Endothelial cell (in vitro differentiated cells): ENCODE results near the gene FNBP1. TPM values are rescaled to one million over a fixed set of nuclear protein-coding genes. Genes with fewer than 3 reads are reported as not detected.

Source experiments
- DNase-seq: peaks from one replicate; pipeline ENCODE4 v3.0.0; 2021; ENCODE audit warnings: low spot score
- H3K27ac Mint-ChIP-seq: one replicate; pipeline ENCODE4 v1.8.0; 2021; ENCODE audit warnings: mixed read lengths, inconsistent platforms; ENCODE audit not compliant: unreplicated experiment
- H3K27me3 Mint-ChIP-seq: one replicate; pipeline ENCODE4 v1.8.0; 2021; ENCODE audit warnings: mild to moderate bottlenecking, moderate library complexity, mixed read lengths, inconsistent platforms; ENCODE audit not compliant: unreplicated experiment
- H3K36me3 Mint-ChIP-seq: one replicate; pipeline ENCODE4 v1.8.0; 2021; ENCODE audit warnings: mild to moderate bottlenecking, low read depth, mixed read lengths, inconsistent platforms; ENCODE audit not compliant: unreplicated experiment
- H3K4me1 Mint-ChIP-seq: one replicate; pipeline ENCODE4 v1.8.0; 2021; ENCODE audit warnings: mild to moderate bottlenecking, mixed read lengths, inconsistent platforms; ENCODE audit not compliant: unreplicated experiment
- H3K4me3 Mint-ChIP-seq: one replicate; pipeline ENCODE4 v1.8.0; 2021; ENCODE audit warnings: mild to moderate bottlenecking, mixed read lengths, inconsistent platforms; ENCODE audit not compliant: unreplicated experiment
- H3K9me3 Mint-ChIP-seq: one replicate; pipeline ENCODE4 v1.8.0; 2021; ENCODE audit warnings: mixed read lengths, inconsistent platforms; ENCODE audit not compliant: unreplicated experiment
- CTCF ChIP-seq: fragments of 200-600 bp; sonication (generic); IDR thresholded peaks from one replicate; pipeline ENCODE4 v1.5.0; 2021; ENCODE audit warnings: antibody characterized with exemption; ENCODE audit not compliant: unreplicated experiment
- long read RNA-seq: library from polyadenylated mRNA; unstranded; transcript quantifications from one replicate; pipeline ENCODE4 v2.0.0, GENCODE V29; 2020; ENCODE audit not compliant: unreplicated experiment
- total RNA-seq: library from RNA; stranded (reverse); fragmentation: NEBNext Ultra II Directional; extraction: Animal tissue kit (Norgen Biotek cat#: 25700); gene quantifications from one replicate; pipeline ENCODE4 v1.2.1, GENCODE V29; 2021; ENCODE audit not compliant: unreplicated experiment

FNBP1 gene
- 119 TPM for total RNA-seq
- long read RNA-seq, partial matches to known transcripts, result 9 of 18 reads
- long read RNA-seq, other reads (novel, unspliced or antisense), result 9 of 18 reads

GRCh38 chr9:130042885-130043653, at the start of gene FNBP1:
TSS of gene FNBP1 (minus strand) at chr9:130043189. CDS start at chr9:130042975, 214 bp downstream.
- Mint-ChIP-seq H3K4me1 (peaks cover 43% of the 10 kb centered on the region), H3K9me3 (no peaks in the 10 kb centered on the region), H3K4me3 (peak within 1 kb of the TSS; percentile 100), H3K36me3 (peaks cover 5% of the 10 kb centered on the region), H3K27me3 (peaks cover 14% of the 10 kb centered on the region), H3K27ac (peak within 1 kb of the TSS; percentile 94)
- no peak for TF ChIP-seq CTCF
- peak; percentile 85 for DNase-seq

- H3K4me1 Mint-ChIP-seq, result peaks cover 9% of the 10 kb centered on the region
- peaks cover 39% of the 10 kb centered on the region for H3K36me3 Mint-ChIP-seq
- H3K4me3 Mint-ChIP-seq, result peak overlapping the region; percentile 3
- no peak for TF ChIP-seq CTCF
- no peaks in the 10 kb centered on the region for H3K9me3 Mint-ChIP-seq
- no peaks in the 10 kb centered on the region for H3K27me3 Mint-ChIP-seq
- no peak overlapping the region for H3K27ac Mint-ChIP-seq
- DNase-seq, result no peak
Observed at GRCh38 chr9:130090915-130091314, 47.9 kb upstream of the FNBP1 start.

- H3K9me3 Mint-ChIP-seq, result no peaks in the 10 kb centered on the region
- H3K27me3 Mint-ChIP-seq, result no peaks in the 10 kb centered on the region
- no peak for TF ChIP-seq CTCF
- no peak for DNase-seq
- no peaks in the 10 kb centered on the region for H3K4me1 Mint-ChIP-seq
- no peak overlapping the region for H3K4me3 Mint-ChIP-seq
- no peak overlapping the region for H3K27ac Mint-ChIP-seq
- peaks cover 31% of the 10 kb centered on the region for H3K36me3 Mint-ChIP-seq
Observed at GRCh38 chr9:130089141-130089540, 46.2 kb upstream of the FNBP1 start.

- no peak for TF ChIP-seq CTCF
- H3K27ac Mint-ChIP-seq, result peak overlapping the region; percentile 11
- H3K4me1 Mint-ChIP-seq, result no peaks in the 10 kb centered on the region
- no peaks in the 10 kb centered on the region for H3K9me3 Mint-ChIP-seq
- no peaks in the 10 kb centered on the region for H3K27me3 Mint-ChIP-seq
- H3K4me3 Mint-ChIP-seq, result no peak overlapping the region
- DNase-seq, result no peak
- peaks cover 30% of the 10 kb centered on the region for H3K36me3 Mint-ChIP-seq
Observed at GRCh38 chr9:130088051-130088450, 45.1 kb upstream of the FNBP1 start.

GRCh38 chr9:130084337-130084736, 41.3 kb upstream of the FNBP1 start:
- no peaks in the 10 kb centered on the region for H3K4me1 Mint-ChIP-seq
- no peak overlapping the region for H3K27ac Mint-ChIP-seq
- DNase-seq, result no peak
- peaks cover 26% of the 10 kb centered on the region for H3K36me3 Mint-ChIP-seq
- no peak for TF ChIP-seq CTCF
- H3K27me3 Mint-ChIP-seq, result peaks cover 1% of the 10 kb centered on the region
- H3K4me3 Mint-ChIP-seq, result no peak overlapping the region
- H3K9me3 Mint-ChIP-seq, result no peaks in the 10 kb centered on the region
